HepG2 (cell line): ENCODE measurements around the gene TMEM8B. TPM values are rescaled to one million over a fixed set of nuclear protein-coding genes. Genes with fewer than 3 reads are reported as not detected.

Source experiments
- ATAC-seq: fragments of 200-7000 bp; cut with Tn5 transposase; 3 replicates; pipeline ENCODE4 v1.9.1; 2020; ENCODE audit warnings: mild to moderate bottlenecking, moderate library complexity
- BruUV-seq: library from RNA; stranded (reverse); fragments of 400-500 nt; replicated peaks from 2 replicates; lab custom pipeline; 2021; lab: Mats Ljungman, UMichigan
- CTCF ChIA-PET: fragments of 300-600 bp; formaldehyde crosslinking; extraction: SDS; loops from one replicate; lab custom pipeline; 2021; ENCODE audit warnings: low total read pairs, inconsistent platforms, low intra/inter-chr PET ratio; lab: Yijun Ruan, JAX
- POLR2A ChIA-PET: fragments of 350-600 bp; sonication (Branson Sonifier 250); formaldehyde crosslinking; loops from one replicate; lab custom pipeline; 2020; ENCODE audit warnings: antibody characterized with exemption, inconsistent platforms; lab: Yijun Ruan, JAX
- DNase-seq: peaks from one replicate; pipeline ENCODE4 v3.0.0-alpha.2; 2015; ENCODE audit warnings: low spot score
- FAIRE-seq: peaks from 3 replicates; lab custom pipeline; 2011; peaks lifted over from hg19 to GRCh38; lab: Jason Lieb, UNC
- H2AFZ ChIP-seq: one replicate; pipeline ENCODE4 v1.6.1; 2011; ENCODE audit warnings: low read length, inconsistent platforms
- H3K27ac ChIP-seq: fragments of 300-600 bp; 3 replicates; pipeline ENCODE4 v1.8.0; 2011; ENCODE audit warnings: mixed run types, mild to moderate bottlenecking, mixed read lengths, low read length, inconsistent platforms; ENCODE audit not compliant: insufficient read depth; ENCODE audit errors: extremely low read length
- H3K27me3 ChIP-seq, 2 experiments: fragments of 200-600 bp in 1 of 2; 2 replicates in 1 of 2; 3 replicates in 1 of 2; pipeline versions ENCODE4 v1.6.0 to v1.8.0; 2011; ENCODE audit warnings: low read length in 2 of 2, mild to moderate bottlenecking in 2 of 2, moderate library complexity in 2 of 2, inconsistent platforms in 1 of 2; ENCODE audit not compliant: insufficient read depth in 2 of 2, control insufficient read depth in 1 of 2
- H3K36me3 ChIP-seq, 2 experiments: fragments of 200-600 bp in 1 of 2; replicated peaks in 1 of 2; 2 replicates in 1 of 2; 3 replicates in 1 of 2; pipeline versions ENCODE4 v1.5.1 to v1.8.0; 2011; ENCODE audit warnings: low read length in 2 of 2, inconsistent platforms in 1 of 2; ENCODE audit not compliant: insufficient read depth in 2 of 2, control insufficient read depth in 1 of 2
- H3K4me1 ChIP-seq: 2 replicates; pipeline ENCODE4 v1.5.1; 2012; ENCODE audit warnings: low read length, inconsistent platforms; ENCODE audit not compliant: insufficient read depth
- H3K4me2 ChIP-seq: 2 replicates; pipeline ENCODE4 v1.6.0; 2011; ENCODE audit warnings: low read depth, low read length, inconsistent platforms
- H3K4me3 ChIP-seq, 3 experiments: fragments of 200-600 bp in 1 of 3; sonication (generic), shearing (Covaris generic) in 1 of 3; replicated peaks in 1 of 3; 2 replicates each; pipeline ENCODE4 v1.5.1; 2011 to 2016; ENCODE audit warnings: low read length in 3 of 3, inconsistent platforms in 2 of 3, low read depth in 2 of 3, mild to moderate bottlenecking in 2 of 3, control low read depth in 1 of 3, mixed read lengths in 1 of 3; ENCODE audit not compliant: insufficient read depth in 1 of 3
- H3K79me2 ChIP-seq: one replicate; pipeline ENCODE4 v1.6.1; 2011; ENCODE audit warnings: low read length, inconsistent platforms; ENCODE audit not compliant: insufficient read depth
- H3K9ac ChIP-seq: 2 replicates; pipeline ENCODE4 v1.6.0; 2011; ENCODE audit warnings: mild to moderate bottlenecking, low read depth, low read length, inconsistent platforms; ENCODE audit not compliant: insufficient read depth
- H3K9me3 ChIP-seq: 2 replicates; pipeline ENCODE4 v1.5.1; 2012; ENCODE audit warnings: mild to moderate bottlenecking, low read length
- H4K20me1 ChIP-seq: 2 replicates; pipeline ENCODE4 v1.6.0; 2011; ENCODE audit warnings: inconsistent platforms, mild to moderate bottlenecking, low read length, moderate library complexity; ENCODE audit not compliant: insufficient read depth
- AGO1 ChIP-seq: fragments of 200-400 bp; formaldehyde crosslinking; IDR thresholded peaks from 2 replicates; pipeline ENCODE4 v1.6.1; 2017; ENCODE audit warnings: mild to moderate bottlenecking, low read depth, low read length, moderate library complexity; ENCODE audit not compliant: poor library complexity, severe bottlenecking
- CHD2 ChIP-seq: IDR thresholded peaks from 2 replicates; pipeline ENCODE4 v1.6.1; 2011; ENCODE audit warnings: low read depth, low read length, improper control_type of control experiment
- CREM ChIP-seq, 2 experiments: sonication (generic) in 1 of 2; formaldehyde crosslinking in 1 of 2; IDR thresholded peaks; 2 replicates each; pipeline versions ENCODE4 v1.4.0 to v1.6.1; 2016 to 2020; ENCODE audit warnings: antibody characterized with exemption in 1 of 2, mild to moderate bottlenecking in 1 of 2, missing genetic modification reagents in 1 of 2
- DR1 ChIP-seq: sonication (generic); formaldehyde crosslinking; IDR thresholded peaks from 2 replicates; pipeline ENCODE4 v1.8.0; 2021; ENCODE audit warnings: mild to moderate bottlenecking, missing genetic modification reagents, inconsistent platforms
- FOXA3 ChIP-seq: IDR thresholded peaks from 2 replicates; pipeline ENCODE4 v1.6.1; 2016; ENCODE audit warnings: missing genetic modification reagents, missing compliant biosample characterization
- HIVEP1 ChIP-seq: sonication (generic); formaldehyde crosslinking; IDR thresholded peaks from 2 replicates; pipeline ENCODE4 v1.4.0; 2020; ENCODE audit warnings: mild to moderate bottlenecking, missing genetic modification reagents
- HMG20A ChIP-seq: IDR thresholded peaks from 2 replicates; pipeline ENCODE4 v1.6.1; 2016; ENCODE audit warnings: borderline replicate concordance
- HNF4A ChIP-seq: sonication (generic); formaldehyde crosslinking; IDR thresholded peaks from 2 replicates; pipeline ENCODE4 v1.4.0; 2020; ENCODE audit warnings: missing genetic modification reagents
- MYNN ChIP-seq: sonication (generic); formaldehyde crosslinking; IDR thresholded peaks from 2 replicates; pipeline ENCODE4 v1.4.0; 2020; ENCODE audit warnings: mild to moderate bottlenecking, low read depth, missing genetic modification reagents
- NR2C2 ChIP-seq: sonication (generic); formaldehyde crosslinking; IDR thresholded peaks from 2 replicates; pipeline ENCODE4 v1.4.0; 2020; ENCODE audit warnings: missing genetic modification reagents, mild to moderate bottlenecking, moderate library complexity, borderline replicate concordance
- PITX1 ChIP-seq: sonication (generic); formaldehyde crosslinking; IDR thresholded peaks from 2 replicates; pipeline ENCODE4 v1.5.1; 2020; ENCODE audit warnings: mild to moderate bottlenecking, missing genetic modification reagents
- PTBP1 ChIP-seq: fragments of 200-400 bp; formaldehyde crosslinking; IDR thresholded peaks from 2 replicates; pipeline ENCODE4 v1.6.1; 2018; ENCODE audit warnings: low read length, low read depth; ENCODE audit not compliant: poor library complexity, severe bottlenecking
- SIX1 ChIP-seq: sonication (generic); formaldehyde crosslinking; IDR thresholded peaks from 2 replicates; pipeline ENCODE4 v1.4.0; 2020; ENCODE audit warnings: missing genetic modification reagents, borderline replicate concordance
- SMAD1 ChIP-seq: sonication (generic); formaldehyde crosslinking; IDR thresholded peaks from 2 replicates; pipeline ENCODE4 v1.4.0; 2020; ENCODE audit warnings: missing genetic modification reagents, low read depth, mild to moderate bottlenecking, borderline replicate concordance
- SRSF9 ChIP-seq: fragments of 200-400 bp; formaldehyde crosslinking; IDR thresholded peaks from 2 replicates; pipeline ENCODE4 v1.6.1; 2018; ENCODE audit warnings: borderline replicate concordance, mild to moderate bottlenecking, low read depth, low read length; ENCODE audit not compliant: insufficient read depth, poor library complexity, severe bottlenecking
- ZBTB42 ChIP-seq: sonication (generic); formaldehyde crosslinking; IDR thresholded peaks from 2 replicates; pipeline ENCODE4 v1.5.0; 2020; ENCODE audit warnings: mild to moderate bottlenecking, missing genetic modification reagents
- ZBTB7A ChIP-seq: sonication (generic); formaldehyde crosslinking; IDR thresholded peaks from 2 replicates; pipeline ENCODE4 v1.8.0; 2022; ENCODE audit warnings: mild to moderate bottlenecking, missing genetic modification reagents
- ZNF160 ChIP-seq: sonication (generic); formaldehyde crosslinking; IDR thresholded peaks from 2 replicates; pipeline ENCODE4 v1.8.0; 2022; ENCODE audit warnings: mild to moderate bottlenecking, inconsistent platforms, missing genetic modification reagents
- ZNF615 ChIP-seq: sonication (generic); formaldehyde crosslinking; IDR thresholded peaks from 2 replicates; pipeline ENCODE4 v1.5.0; 2020; ENCODE audit warnings: mild to moderate bottlenecking, missing genetic modification reagents, borderline replicate concordance
- ZNF678 ChIP-seq: sonication (generic); formaldehyde crosslinking; IDR thresholded peaks from 2 replicates; pipeline ENCODE4 v1.4.0; 2020; ENCODE audit warnings: mild to moderate bottlenecking, missing genetic modification reagents
- WGBS: methylation state at CpG from one replicate; pipeline ENCODE4 v1.1.6; 2017; ENCODE audit warnings: low lambda C conversion rate; 5-methylcytosine and 5-hydroxymethylcytosine counted together
- in situ Hi-C: cut with HindIII; loops from 2 replicates; pipeline ENCODE4 v1.10.0; 2017; ENCODE audit warnings: low pct_unique_long_range_greater_than_20kb; ENCODE audit not compliant: extremely low pct_ligation_motif_present
- intact Hi-C: fragments of 100-400 bp; cut with micrococcal nuclease; formaldehyde crosslinking; loops from one replicate; pipeline ENCODE4 v1.10.0; 2022; ENCODE audit not compliant: unreplicated experiment
- polyA plus RNA-seq, 8 experiments: library from polyadenylated mRNA; depleted of rRNA in 3 of 8; stranded (reverse) in 7 of 8; unstranded in 1 of 8; fragments of >200 nt; fragmentation: Illumina TruSeq in 4 of 8; extraction: Trizol in 4 of 8; gene quantifications; 2 replicates each; pipeline versions ENCODE4 v1.2.1 to v1.2.3, GENCODE V29; 2011 to 2016; ENCODE audit warnings: low read depth in 4 of 8, missing spikeins in 1 of 8, mixed read lengths in 1 of 8; ENCODE audit not compliant: insufficient read depth in 1 of 8
- total RNA-seq, 5 experiments: library from RNA; depleted of rRNA; stranded (reverse); fragments of >200 nt; fragmentation: Illumina TruSeq; extraction: Trizol; gene quantifications; 2 replicates each; pipeline ENCODE4 v1.2.3, GENCODE V29; 2016; ENCODE audit warnings: low read depth in 1 of 5
- TF ChIP-seq, protein P1 (sequence below): fragments of 450-650 bp; IDR thresholded peaks from 2 replicates; pipeline ENCODE4 v1.6.1; 2017
- TF ChIP-seq, protein P2 (sequence below): sonication (generic); formaldehyde crosslinking; IDR thresholded peaks from 2 replicates; pipeline ENCODE4 v1.4.0; 2020; ENCODE audit warnings: missing genetic modification reagents

Gene TMEM8B
- total and polyA plus RNA-seq, 2 of the 13 experiments (the other 11 are each of a cell fraction or from before 2014, with no cell fraction given) = 2.1 to 2.7 TPM

DNA sequence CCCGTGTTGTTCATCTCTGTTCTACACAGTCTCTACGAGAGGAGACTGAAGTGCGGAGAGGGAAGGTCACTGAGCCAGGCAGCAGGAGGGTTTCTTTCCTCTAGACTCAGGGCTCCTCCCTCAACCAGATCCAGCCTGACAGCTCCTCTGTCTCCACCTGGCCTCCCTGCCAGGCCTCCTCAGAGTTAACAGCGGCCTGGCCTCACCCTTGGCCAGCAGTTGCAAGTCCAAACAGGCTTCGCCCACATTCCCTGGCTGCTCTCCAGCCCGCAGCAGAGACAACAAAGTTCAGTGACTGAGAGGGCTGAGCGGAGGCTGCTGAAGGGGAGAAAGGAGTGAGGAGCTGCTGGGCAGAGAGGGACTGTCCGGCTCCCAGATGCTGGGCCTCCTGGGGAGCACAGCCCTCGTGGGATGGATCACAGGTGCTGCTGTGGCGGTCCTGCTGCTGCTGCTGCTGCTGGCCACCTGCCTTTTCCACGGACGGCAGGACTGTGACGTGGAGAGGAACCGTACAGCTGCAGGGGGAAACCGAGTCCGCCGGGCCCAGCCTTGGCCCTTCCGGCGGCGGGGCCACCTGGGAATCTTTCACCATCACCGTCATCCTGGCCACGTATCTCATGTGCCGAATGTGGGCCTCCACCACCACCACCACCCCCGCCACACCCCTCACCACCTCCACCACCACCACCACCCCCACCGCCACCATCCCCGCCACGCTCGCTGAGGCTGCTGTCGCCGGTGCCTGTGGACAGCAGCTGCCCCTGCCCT lies 77.1 kb downstream of the TMEM8B start, which contains the start of gene HRCT1:
Gene HRCT1, plus strand, starts transcription at position 291 of the 768 bp plus-strand sequence. Its CDS starts 86 bp downstream, at position 377.
- H3K79me2 ChIP-seq = no peaks in the 10 kb centered on the region
- peaks cover 0 to 11% of the 10 kb centered on the region in 2 experiments; a peak in 2 of 5 replicates for H3K27me3 ChIP-seq
- ATAC-seq (peak; percentile 76), DNase-seq (peak; percentile 77), FAIRE-seq (peak; percentile 63)
- peaks cover 69% of the 10 kb centered on the region for H3K4me1 ChIP-seq
- no peak within 1 kb of the TSS for H3K27ac ChIP-seq
- ChIA-PET CTCF (no interaction called here), POLR2A (interaction anchor here (1.1 kb wide), 2 partner anchors 14 to 91 kb away, joined by 3 read pairs; partner anchors contain the start of gene HINT2)
- no peaks in the 10 kb centered on the region for H3K9me3 ChIP-seq
- no peaks in the 10 kb centered on the region for H3K36me3 ChIP-seq
- peak within 1 kb of the TSS; percentile 96 for H3K4me2 ChIP-seq
- BruUV-seq = no TSS peak
- peak within 1 kb of the TSS; percentile 57; the same call in 1 of the 2 replicates for H3K9ac ChIP-seq
- in situ Hi-C loops = no loop called here
- no peak within 1 kb of the TSS for H2AFZ ChIP-seq
- no peaks in the 10 kb centered on the region for H4K20me1 ChIP-seq
- 8% methylated on average over 11 of the region's 30 CpGs for WGBS
- H3K4me3 ChIP-seq = peak within 1 kb of the TSS; percentile 49 to 67 (median 52)
- intact Hi-C loops = no loop called here
- TF ChIP-seq ZNF678 (CRISPR knock-in tag) (no peak), ZNF160 (no peak), SMAD1 (CRISPR knock-in tag) (no peak), MYNN (CRISPR knock-in tag) (no peak), CHD2 (no peak), ZBTB7A (CRISPR knock-in tag) (0 out of 2 replicates have a peak, but pooled peaks have one; percentile 32), AGO1 (no peak), DR1 (no peak), HNF4A (CRISPR knock-in tag) (peak; percentile 93), PITX1 (CRISPR knock-in tag) (peak; percentile 68; the same call in 1 of the 2 replicates), ZNF615 (CRISPR knock-in tag) (no peak), FOXA3 (no peak; the same call in 1 of the 2 replicates), PTBP1 (no peak), ZBTB42 (CRISPR knock-in tag) (no peak), SRSF9 (no peak), SIX1 (no peak), NR2C2 (CRISPR knock-in tag) (no peak), HIVEP1 (CRISPR knock-in tag) (no peak), HMG20A (peak; percentile 22; the same call in 1 of the 2 replicates), CREM (IDR thresholded peaks at IDR 0.05) (no peak), CREM (CRISPR knock-in tag; IDR thresholded peaks at IDR 0.05) (no peak)
- TF ChIP-seq, protein P1, sequence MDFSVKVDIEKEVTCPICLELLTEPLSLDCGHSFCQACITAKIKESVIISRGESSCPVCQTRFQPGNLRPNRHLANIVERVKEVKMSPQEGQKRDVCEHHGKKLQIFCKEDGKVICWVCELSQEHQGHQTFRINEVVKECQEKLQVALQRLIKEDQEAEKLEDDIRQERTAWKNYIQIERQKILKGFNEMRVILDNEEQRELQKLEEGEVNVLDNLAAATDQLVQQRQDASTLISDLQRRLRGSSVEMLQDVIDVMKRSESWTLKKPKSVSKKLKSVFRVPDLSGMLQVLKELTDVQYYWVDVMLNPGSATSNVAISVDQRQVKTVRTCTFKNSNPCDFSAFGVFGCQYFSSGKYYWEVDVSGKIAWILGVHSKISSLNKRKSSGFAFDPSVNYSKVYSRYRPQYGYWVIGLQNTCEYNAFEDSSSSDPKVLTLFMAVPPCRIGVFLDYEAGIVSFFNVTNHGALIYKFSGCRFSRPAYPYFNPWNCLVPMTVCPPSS = no peak
- TF ChIP-seq, protein P2, sequence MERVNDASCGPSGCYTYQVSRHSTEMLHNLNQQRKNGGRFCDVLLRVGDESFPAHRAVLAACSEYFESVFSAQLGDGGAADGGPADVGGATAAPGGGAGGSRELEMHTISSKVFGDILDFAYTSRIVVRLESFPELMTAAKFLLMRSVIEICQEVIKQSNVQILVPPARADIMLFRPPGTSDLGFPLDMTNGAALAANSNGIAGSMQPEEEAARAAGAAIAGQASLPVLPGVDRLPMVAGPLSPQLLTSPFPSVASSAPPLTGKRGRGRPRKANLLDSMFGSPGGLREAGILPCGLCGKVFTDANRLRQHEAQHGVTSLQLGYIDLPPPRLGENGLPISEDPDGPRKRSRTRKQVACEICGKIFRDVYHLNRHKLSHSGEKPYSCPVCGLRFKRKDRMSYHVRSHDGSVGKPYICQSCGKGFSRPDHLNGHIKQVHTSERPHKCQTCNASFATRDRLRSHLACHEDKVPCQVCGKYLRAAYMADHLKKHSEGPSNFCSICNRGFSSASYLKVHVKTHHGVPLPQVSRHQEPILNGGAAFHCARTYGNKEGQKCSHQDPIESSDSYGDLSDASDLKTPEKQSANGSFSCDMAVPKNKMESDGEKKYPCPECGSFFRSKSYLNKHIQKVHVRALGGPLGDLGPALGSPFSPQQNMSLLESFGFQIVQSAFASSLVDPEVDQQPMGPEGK = peak; percentile 40; the same call in 1 of the 2 replicates
